ENCODE results near the gene FAM131A.

The FAM131A gene

DNA sequence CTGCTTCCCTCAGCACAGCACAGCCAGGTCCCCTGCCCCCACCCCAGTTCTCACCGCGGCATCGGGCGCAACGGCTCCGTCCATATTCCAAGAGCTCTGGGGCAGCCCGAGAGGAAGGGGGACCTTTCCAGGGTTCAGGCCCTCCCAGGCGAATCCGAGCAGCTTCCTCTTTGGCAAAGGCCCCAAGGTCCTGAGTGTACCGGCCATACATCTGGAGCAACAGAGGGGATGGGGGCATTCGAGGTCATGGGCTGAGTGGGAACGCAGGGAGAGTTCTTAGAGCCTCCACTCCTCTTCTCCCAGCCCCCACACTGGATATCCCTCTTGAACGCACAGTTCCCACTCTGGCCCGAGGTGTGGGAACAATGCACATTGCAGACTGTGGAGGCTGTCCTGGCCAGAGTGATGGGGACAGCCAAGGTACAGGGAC lies 21.5 kb downstream of the FAM131A start:
- DNase-seq, result no peak

DNA sequence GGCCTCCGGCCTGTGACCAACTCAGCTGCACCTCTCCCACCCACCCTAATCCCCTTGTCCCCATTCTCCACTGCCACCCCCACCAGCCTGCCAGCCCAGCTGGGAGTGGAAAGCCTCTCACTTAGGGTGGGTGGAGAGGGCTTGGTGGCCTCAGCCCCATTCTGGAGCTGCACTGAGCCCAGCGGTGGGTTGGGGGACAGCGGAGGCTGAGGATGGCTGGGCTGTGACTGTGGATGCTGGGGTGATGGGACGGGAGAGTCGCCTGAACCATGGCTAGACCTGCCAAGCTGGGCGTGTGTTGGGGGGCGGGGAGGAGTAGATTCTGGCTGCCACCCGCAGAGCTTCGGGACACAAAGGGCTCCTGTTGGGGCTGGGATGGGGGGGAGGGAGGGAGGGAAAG lies 22.2 kb downstream of the FAM131A start:
- DNase-seq, result no peak

DNA sequence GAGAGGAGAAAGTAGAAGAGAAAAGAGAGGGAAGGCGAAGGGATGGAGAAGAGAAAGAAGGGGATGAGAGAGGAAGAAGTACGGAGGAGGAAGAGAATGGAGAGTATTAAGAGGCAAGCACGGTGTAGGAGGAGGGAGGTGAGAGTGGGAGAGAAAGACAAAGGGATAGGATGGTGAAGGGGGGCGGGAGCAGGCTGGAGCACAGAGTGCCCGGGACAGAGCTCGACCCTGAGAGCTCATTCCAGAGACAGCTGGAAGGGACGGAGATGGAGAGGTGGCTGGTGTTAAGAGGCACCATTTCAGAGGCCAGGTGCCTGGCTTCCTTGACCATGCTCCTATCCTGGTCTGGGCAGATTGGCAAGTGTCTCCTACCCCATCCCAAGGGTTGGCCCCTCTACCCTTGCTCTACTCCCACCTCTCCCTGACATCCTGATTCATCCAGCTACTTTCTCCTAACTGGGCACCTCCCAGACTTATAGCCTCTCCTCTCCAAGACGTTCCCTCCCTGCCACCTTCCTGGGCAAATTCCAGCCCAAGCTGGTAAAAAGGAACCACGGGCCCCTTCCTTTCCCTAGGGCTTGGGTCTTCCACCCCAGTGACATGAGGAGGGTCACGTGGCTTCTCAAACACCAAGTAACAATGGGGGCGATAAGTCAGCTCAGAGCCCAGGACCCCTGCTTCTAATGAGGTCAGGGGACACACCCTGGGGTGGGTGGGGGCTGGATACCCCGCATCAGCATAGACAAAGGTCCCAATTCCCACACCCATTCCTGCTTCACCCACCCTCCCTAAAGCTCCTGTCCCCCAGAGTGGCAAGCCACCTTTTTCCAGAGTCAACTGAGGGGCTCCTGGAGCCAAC lies 22.9 kb downstream of the FAM131A start:
- DNase-seq, result no peak

DNA sequence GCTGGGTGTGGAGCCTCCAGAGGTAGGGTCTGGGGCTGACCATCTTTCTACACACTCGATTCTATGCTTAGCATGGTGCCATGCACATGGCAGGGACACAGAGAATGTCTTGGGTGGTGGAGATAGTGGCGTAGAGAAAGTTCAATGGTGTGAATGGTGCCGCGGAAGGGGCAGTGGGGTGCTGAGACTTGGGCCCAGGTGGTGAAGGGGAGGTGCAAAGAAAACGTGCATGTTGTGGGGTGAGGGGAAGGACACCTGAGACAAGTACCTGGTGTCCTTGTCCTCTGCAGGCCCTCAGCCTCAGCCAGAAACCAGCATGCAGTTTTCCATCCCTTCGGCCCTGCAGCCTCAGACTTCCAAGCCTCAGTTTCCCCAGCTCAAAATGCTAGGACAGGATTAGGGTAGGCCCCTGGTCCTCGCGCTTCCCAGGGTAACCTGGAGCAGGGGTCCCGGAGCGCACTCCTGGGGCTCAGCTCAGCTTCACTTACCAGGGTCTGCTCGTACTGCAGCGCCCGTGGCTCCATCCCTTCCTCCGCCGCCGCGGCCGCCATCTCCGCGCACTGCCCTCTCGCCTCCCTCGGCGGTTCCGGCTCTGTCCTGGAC lies 23.6 kb downstream of the FAM131A start:
- peak; percentile 16 for DNase-seq

DNA sequence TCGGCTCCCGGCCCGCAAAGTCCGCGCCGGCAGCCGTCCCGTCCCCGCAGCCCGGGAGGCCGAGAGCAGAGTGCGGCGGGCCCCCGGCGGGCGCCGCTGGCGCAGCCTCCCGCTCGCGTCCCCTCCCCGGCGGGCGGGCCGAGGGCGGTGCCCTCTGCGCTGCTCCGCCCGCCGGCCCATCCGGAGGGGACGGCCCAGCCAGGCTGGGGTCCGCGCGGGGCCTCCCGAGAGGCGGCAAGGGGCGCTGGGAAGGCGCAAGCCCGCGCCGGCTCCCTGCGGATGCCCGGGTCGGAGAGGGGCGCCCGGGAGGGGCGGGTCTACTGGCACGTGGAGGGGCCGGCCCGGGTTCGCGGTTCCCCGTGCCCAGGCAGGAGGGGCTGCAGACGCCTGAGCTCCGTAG lies 24.1 kb downstream of the FAM131A start, which contains the start of the genes CLCN2 and POLR2H:
CLCN2 (minus strand) TSS at position 74 of the 400 bp plus-strand sequence. CDS start 126 bp downstream, outside the sequence.
POLR2H (plus strand) TSS at position 179 of the 400 bp plus-strand sequence. CDS start 1,783 bp downstream, outside the sequence.
- peak; percentile 76 for DNase-seq

DNA sequence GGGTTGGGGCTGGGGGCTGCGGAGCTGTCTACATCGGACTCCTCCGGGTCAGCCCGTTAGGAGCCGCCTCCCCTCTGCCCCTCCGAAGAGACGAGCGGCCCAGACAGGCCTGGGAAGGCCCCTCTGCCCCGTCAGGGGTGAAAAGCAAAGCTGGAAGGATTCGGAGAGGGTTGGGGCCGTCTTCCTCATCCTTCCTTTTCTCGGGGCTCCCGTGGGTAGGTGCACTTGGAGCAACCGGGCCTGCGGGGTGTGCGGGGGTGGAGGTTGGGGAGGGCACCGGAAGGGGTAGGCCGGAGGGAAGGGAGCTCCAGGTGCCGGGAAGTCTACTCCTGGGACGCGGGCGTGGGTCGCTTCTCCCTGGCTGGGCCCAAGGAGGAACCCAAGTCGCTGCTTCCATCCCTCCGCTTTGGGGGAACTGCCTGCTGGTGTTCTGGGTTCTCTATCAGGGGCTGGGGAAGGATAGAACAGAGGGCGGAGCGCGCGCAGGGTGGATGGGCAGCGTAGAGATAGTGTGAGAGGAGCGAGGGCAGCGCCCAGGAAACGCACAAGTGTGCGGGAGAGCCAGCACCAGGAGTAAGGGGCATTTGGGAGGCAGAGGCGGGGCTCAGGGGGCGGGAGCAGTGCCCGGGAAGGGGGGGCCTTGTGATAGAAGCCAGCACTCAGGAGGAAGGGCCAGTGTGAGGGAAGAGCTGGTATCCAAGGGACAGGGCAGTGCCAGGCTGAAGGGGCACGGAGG lies 24.7 kb downstream of the FAM131A start:
- peak; percentile 82 for DNase-seq

DNA sequence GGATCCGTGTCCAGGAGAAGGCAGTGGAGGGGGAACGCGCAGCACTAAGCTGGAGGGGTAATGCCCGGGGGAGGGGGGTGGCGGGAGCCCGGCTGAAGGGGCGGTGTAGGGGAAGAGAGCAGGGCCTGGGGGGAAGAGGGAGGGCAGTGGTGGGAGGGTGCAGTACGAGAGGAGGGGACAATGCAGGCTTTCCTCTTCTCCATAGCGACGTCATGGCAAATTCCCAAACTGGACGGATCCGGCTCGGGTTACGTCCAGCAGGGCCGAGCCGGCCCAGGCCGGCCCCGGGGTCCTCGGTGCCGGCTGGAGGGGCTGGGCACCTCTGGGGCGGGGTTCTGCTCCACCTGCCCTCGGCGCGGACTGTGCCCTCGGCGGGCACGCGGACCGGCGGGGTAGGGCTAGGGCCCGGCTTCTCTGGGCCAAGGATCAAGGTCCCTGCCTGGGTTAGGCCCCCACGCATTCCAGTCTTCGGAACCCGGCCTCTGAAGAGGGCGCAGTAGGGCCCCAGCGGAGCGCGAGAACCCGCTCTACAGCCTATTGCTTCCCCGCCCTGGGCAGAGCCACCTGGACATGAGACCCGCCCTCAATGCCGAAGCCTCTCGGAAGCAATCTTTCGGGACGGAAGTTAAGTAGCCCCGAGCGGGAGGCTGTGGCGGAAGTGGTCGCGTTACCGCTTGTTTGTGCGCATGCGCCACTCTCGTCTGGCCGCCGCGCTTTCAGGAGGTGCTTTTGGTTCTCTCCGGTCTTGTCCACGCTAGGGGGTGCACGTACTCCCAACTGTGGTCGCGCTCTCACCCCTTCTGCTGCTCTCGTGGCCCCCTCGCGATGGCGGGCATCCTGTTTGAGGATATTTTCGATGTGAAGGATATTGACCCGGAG lies 25.5 kb downstream of the FAM131A start:
- peak; percentile 99 for DNase-seq

DNA sequence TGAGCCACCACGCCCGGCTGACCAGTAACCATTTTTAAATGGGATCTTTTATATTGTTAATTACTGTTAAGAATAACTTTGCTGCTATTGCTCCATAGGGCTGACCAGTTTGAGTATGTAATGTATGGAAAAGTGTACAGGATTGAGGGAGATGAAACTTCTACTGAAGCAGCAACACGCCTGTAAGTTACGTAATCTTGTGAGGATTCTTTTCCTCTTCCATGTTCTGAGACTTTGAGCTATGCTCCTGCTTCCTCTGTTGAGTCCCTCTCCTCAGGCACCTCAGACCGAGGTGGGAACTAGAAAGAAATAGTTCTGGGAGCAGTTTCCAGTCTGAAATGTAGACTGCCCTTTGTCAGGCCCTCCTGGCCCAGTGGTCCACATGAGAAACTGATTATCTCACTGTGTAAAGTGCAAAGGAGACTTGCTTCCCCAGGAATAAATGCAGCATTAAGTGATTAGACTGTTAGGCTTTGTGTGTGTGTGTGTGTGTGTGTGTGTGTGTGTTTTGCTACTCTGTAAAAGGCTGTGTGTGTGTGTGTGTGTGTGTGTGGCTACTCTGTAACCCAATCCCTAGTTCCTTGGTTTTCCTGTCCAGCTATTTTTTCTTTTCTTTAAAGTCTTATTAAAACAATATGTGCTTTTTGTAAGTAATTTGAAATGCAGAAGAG lies 29.4 kb downstream of the FAM131A start:
- no peak for DNase-seq

DNA sequence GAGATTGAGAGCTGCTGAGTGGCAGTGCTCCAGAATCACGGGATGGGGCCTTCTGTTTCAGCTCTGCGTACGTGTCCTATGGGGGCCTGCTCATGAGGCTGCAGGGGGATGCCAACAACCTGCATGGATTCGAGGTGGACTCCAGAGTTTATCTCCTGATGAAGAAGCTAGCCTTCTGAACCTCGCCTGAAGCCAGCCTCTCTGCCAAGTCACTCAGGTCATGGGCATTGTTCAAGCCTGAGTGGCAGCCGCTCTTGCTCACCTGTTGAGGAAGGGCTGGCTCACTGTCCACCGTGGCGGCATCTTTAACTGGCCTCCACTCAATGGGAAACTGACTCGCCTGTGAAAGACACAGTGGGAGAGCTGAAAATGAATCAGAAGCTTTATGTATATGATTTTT lies 30.7 kb downstream of the FAM131A start:
- no peak for DNase-seq

DNA sequence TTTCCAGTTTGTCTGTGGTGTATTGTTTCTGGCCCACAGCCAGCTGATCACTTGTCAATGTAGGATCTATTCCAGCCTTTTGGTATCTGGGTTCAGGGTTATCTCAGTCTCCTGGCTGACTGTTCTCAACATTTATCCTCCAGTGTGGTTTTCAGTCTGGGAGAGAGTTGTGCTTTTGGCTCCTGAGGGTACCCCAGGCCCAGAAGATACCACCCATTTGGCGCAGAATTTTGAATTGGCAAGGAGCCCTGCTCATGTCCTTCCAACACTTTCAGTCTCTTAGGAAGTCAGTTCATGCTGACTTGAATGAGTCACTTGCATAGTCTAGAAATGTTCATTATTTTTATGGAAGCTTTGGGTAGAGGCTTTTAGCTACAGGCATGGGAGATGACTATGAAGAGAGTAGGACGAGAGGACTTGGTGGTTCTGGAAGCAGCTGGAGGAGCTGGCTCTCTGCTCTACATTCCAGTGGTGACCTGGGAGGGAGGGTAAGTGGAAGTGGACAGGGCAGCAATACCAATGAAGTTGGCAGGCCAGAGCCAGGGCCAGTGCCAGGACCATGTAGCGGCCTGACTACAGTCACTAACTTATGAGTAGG lies 31.3 kb downstream of the FAM131A start:
- DNase-seq, result no peak

DNA sequence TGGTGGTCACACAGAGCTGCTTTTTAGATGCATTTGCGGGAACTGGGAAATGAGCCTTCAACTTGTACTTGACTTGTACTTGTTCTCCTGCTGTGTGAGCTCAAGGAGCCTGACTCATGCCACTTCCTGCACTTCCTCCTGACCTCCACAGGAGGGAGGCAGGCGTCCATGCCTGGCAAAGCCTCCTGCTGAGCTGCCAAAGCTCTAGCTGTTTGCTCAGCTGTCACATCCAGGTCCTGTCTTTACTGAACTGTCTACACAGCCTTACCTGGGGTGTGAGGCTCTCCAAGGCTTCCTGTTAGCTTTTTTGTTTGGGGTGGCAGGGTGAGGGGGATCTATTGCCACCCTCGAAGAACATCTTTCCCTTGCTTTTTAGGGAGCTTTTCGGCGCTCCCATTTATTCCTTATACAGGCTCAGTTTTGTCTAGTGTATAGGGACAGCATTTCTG lies 34.2 kb downstream of the FAM131A start:
- DNase-seq, result peak; percentile 93

DNA sequence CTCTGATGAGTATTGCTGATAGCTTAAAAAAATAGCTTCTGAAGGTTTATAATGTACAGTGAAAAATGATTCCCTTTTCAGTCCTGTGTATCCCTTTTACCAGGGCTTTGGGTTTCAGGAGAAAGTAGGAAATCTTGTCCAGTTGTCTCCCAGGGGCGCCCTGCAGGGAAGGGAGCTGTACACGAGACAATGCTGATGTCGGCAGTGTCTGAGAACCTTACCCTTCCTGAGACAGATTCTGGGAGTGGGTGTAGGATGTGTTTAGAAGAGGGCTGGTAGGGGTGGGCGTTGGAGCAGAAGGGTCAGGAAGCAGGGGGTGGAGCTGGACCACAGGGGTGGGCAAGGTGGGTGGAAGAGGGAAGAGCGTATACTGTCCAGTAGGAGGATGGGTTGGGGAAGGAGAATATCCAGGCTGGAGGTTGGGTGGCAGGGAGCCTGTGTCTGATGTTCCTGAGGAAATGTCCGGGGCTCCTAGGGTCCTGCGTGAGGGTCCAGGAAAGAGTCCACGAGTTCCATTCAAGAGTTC lies 35.0 kb downstream of the FAM131A start:
- DNase-seq, result no peak

DNA sequence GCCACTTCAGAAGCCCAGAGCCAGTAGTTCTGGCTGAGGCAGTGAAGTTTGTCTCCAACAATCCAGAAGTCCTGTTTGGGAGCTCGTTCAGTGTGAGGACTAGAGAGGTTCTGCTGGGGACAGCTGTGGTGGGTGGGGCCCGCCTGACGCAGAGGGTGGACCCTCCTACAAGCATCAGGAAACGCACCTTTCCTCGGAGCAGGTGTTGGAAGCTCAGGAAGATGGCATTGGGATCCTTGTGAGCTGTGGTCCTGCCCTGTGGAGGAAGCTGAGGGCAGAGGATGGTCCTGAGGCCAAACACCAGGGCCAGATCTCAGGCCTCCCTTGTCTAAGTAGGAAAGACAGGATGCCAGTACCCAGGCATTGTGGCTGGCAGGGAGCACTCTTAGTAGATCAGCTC lies 35.5 kb downstream of the FAM131A start:
- no peak for DNase-seq

DNA sequence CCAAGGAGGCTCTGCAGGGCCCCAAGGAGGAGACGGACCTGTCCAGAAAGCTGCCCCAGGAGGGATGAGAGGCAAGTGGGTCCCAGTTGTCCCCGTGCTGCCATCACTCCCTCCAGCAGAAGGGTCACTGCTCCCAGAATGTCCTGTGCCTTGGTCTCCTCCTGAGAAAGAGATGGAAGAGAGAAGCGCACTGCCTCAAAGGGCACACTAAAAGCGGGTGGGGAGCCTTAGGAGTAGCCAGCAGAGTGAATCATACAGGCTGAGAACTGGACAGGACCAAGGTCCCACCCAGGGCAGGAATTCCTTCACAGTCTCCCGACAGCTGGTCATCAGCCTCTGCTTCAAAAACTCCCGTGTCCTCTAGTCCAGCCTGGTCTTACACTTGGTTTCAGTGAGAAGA lies 36.0 kb downstream of the FAM131A start:
- no peak for DNase-seq

DNA sequence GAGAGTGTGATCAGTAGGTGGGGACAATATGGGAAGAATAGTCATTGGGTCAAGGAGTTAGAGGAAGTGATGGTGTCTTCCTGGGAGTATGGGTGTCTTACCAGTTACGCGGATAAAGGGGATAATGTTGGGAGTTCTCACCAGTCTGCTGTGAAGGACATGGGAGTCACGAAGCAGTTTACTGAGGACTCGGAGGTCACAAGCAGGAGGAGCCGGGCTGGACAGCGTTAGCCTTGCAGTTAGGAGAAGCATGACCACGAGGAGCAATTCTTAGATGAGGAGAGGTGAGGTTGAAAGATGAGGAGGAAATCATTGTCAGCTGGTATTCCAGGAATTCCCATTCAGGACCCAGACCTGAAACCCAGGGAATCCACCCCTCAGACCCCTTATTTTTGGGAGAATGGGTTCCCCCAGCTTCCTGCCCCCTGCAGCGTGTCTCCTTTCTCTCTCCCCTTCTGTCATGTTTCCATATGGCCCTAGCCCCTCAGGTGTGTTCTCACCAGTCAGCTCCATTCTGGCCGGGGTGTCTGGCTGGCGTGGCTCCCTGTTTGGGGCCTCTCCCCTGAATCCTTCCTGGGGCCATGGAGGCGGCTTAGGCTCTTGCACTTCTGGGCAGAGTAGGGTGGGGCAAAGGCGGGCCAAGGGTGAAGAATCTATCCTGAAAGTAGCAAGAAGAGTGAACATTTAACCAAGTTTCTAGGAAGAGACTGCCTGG lies 38.5 kb downstream of the FAM131A start:
- DNase-seq, result no peak

DNA sequence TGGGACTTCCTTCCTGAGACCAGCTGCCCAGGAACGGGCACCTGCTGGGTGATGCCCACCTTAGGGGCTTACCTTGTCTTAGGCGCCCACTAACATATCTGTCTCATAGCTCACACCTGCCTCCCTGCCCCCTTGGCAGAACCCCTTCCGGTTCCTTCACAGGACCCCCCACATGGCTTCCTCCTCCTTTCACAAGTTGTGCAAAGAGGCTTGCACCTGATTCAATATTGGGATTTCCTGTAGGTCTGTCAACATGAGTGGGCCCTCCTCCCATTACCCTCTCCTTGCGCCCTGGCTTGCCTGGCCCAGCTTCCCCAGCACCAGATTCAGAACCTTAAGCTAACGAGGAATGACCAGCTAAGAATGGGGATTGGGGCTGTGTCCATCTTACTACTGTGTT lies 40.0 kb downstream of the FAM131A start:
- no peak for DNase-seq

DNA sequence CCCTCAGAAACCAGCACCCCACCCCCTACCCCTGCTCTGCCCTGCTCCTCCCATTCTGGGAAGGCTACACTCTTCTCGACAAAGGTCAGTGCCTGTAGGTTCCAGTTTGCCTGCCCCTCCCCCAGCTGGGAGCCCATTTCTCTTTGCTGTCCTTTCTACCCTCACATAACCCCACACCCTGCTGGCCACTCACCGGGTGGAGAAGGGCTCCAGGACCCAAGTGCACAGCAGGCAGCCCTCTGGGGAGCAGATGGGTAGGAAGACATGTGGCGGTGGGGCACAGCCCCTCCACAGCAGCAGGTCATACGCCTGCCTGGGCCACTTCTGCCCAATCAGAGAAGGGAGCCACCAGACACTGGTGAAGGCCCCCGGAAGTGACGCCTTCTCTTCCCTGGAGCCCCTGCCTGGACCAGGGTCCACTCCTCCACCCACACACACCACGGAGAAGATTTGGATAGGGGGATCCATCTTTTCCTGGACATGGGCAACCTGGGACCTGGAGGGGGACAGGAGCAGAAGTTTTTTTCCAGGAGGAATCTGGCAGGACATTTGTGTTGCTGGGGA lies 40.6 kb downstream of the FAM131A start, which contains the start of gene THPO:
THPO (minus strand) TSS at position 326 of the 564 bp plus-strand sequence. CDS start 1,948 bp downstream, outside the sequence.
- no peak for DNase-seq

DNA sequence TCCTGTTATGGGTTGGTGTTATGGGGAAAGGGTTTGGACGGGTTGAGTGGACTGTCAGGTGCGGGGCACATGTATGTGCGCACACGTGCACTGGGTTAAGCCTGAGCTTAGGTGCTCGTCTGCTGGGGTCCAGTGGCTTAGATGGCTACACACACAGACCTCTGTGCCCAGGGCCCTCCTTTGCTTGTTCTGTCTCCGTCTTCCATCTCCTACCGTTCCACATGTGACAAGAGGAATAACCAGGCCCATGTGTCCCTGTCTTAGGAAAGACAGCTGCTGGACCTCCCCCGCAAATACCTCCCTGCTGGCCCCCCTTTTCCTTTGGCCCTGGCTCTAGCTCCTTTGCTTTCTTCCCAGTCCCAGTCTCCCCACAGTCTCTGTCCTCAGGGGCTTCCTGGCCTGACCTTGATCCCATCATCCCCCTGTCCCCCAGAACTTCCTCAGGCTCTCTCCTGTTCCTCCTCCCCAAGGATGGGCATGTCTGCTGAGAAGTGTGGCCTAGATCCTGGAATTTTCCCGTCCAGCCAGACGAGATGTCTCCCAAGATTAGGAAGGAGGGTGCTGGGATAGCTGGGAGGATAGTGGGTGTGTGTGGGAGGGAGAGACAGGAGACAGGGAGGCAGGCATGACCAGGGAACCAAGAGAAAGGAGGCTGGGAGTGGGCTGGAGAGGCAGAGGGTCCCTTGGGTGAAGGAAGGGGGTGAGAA lies 41.4 kb downstream of the FAM131A start:
- DNase-seq, result no peak

All from hematopoietic multipotent progenitor cell treated with erythropoietin and hydrocortisone succinate and interleukin-3 and kit ligand, for 4 days (in vitro differentiated cells).